ENCODE measurements around the gene CHN2. TPM values are rescaled to one million over a fixed set of nuclear protein-coding genes. Genes with fewer than 3 reads are reported as not detected.

The CHN2 gene
- total RNA-seq, 1 experiment from 2014 or later = 2.1 TPM

DNA sequence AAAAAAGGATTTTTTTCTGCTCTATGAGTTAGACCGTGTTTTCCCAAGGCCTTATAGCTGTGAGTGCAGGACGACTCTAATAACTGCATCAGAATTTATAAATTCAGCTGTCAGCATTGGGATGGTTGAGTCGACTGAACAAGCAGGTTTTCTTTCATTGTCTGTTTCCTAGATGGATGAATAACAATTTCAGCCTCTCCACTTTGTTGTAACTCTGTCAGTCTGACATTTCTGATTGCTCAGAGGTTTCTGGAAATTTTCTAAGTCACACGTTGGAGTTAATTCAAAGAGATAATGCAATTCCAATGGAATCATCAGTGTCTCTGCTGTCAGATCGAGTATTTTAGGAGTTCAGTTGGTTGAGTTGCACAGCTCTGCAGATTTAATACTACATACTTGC lies 159.2 kb downstream of the CHN2 start:
- ATAC-seq (no peak), DNase-seq (ENCODE audit: low read depth, low spot score) (no peak)
- BruUV-seq (replicated peaks) = no TSS peak
- no peaks in the 10 kb centered on the region for H4K20me1 ChIP-seq (ENCODE audit: insufficient read depth)
- H3K4me3 ChIP-seq (replicated peaks in 1 of 2; ENCODE audit: low read depth in 1 of 2, low read length in 2 of 2) = no peak overlapping the region
- ChIA-PET RAD21 (ENCODE audit: low non-redundant PET in 1 of 2, low total read pairs in 2 of 2, uncharacterized antibody in 2 of 2, unreplicated experiment in 2 of 2) (no interaction called here), CTCF (no interaction called here), POLR2A (no interaction called here)
- H3K36me3 ChIP-seq (ENCODE audit: control insufficient read depth in 1 of 2, insufficient read depth in 2 of 2, low read length in 2 of 2) = no peaks in the 10 kb centered on the region
- no peaks in the 10 kb centered on the region for H3K79me2 ChIP-seq (ENCODE audit: insufficient read depth, low read length)
- no peak overlapping the region for H2AFZ ChIP-seq (ENCODE audit: low read depth, low read length, poor library complexity, severe bottlenecking)
- no peaks in the 10 kb centered on the region for H3K9me2 ChIP-seq (ENCODE audit: insufficient read depth)
- H3K9ac ChIP-seq (ENCODE audit: low read length) = no peak overlapping the region
- no peak overlapping the region for H3K27ac ChIP-seq (ENCODE audit: low read depth, low read length)
- H3K27me3 ChIP-seq (ENCODE audit: insufficient read depth, low read length) = no peaks in the 10 kb centered on the region
- H3K4me1 ChIP-seq (ENCODE audit: control insufficient read depth in 1 of 2, insufficient read depth in 2 of 2, low read length in 2 of 2) = no peaks in the 10 kb centered on the region
- intact Hi-C loops (cut with micrococcal nuclease) = no loop called here
- no peaks in the 10 kb centered on the region for H3K9me3 ChIP-seq (ENCODE audit: control insufficient read depth in 1 of 2, insufficient read depth in 1 of 2, low read depth in 1 of 2, low read length in 2 of 2)
- no peak for TF ChIP-seq ZBTB33 (IDR thresholded peaks at IDR 0.05; ENCODE audit: extremely low read depth, insufficient replicate concordance, low read length)
- TF ChIP-seq CBX3 (IDR thresholded peaks at IDR 0.05; ENCODE audit: low read depth) = no peak
- TF ChIP-seq ELF1 (IDR thresholded peaks at IDR 0.05; ENCODE audit: borderline replicate concordance, low read depth) = no peak
- no peak for TF ChIP-seq SP1 (IDR thresholded peaks at IDR 0.05; ENCODE audit: low read depth)
- no peak for TF ChIP-seq POLR2AphosphoS5 (IDR thresholded peaks at IDR 0.05; ENCODE audit: low read depth, low read length)
- TF ChIP-seq CEBPB (IDR thresholded peaks at IDR 0.05; ENCODE audit: low read depth) = no peak
- no peak for TF ChIP-seq EZH2 (IDR thresholded peaks at IDR 0.05)
- no peak for TF ChIP-seq SRF (IDR thresholded peaks at IDR 0.05; ENCODE audit: low read depth)
- no peak for TF ChIP-seq TCF7L2 (IDR thresholded peaks at IDR 0.05; ENCODE audit: borderline replicate concordance, extremely low read depth, insufficient read depth, insufficient read length)
- TF ChIP-seq FOSL1 (IDR thresholded peaks at IDR 0.05; ENCODE audit: low read depth) = no peak
- TF ChIP-seq EZH2phosphoT487 (IDR thresholded peaks at IDR 0.05; ENCODE audit: borderline replicate concordance) = no peak
- H3K4me2 ChIP-seq (ENCODE audit: low read length) = no peak overlapping the region

Data from HCT116 (cell line).